ENCODE results near the gene RMND5B.
"Not testable (repeated sequence)": the region's sequence is repeated elsewhere in the genome, so short reads cannot be mapped to it uniquely, and the experiment has no call there.

The RMND5B gene

GRCh38 chr5:178165581-178165980 lies 34.8 kb downstream of the RMND5B start:
- DNase-seq (ENCODE audit: low read depth in 2 of 3, low spot score in 1 of 3), result no peak

- DNase-seq (ENCODE audit: low read depth in 2 of 3, low spot score in 1 of 3), result no peak
These were observed 39.6 kb downstream of the RMND5B start for GRCh38 chr5:178170455-178170854.

- DNase-seq (ENCODE audit: low read depth in 2 of 3, low spot score in 1 of 3), result no peak
These were observed 43.6 kb downstream of the RMND5B start for GRCh38 chr5:178174456-178174855.

GRCh38 chr5:178176791-178177190 lies 46.0 kb downstream of the RMND5B start:
- DNase-seq (ENCODE audit: low read depth in 2 of 3, low spot score in 1 of 3), result no peak

- DNase-seq (ENCODE audit: low read depth in 2 of 3, low spot score in 1 of 3), result no peak
These were observed 46.8 kb downstream of the RMND5B start for GRCh38 chr5:178177569-178177968.

GRCh38 chr5:178180141-178180863 lies 49.5 kb downstream of the RMND5B start:
- no peak for DNase-seq (ENCODE audit: low read depth in 2 of 3, low spot score in 1 of 3)

- no peak for DNase-seq (ENCODE audit: low read depth in 2 of 3, low spot score in 1 of 3)
These were observed 51.5 kb downstream of the RMND5B start for GRCh38 chr5:178182158-178182876.

GRCh38 chr5:178186427-178186826 lies 55.6 kb downstream of the RMND5B start:
- no peak for DNase-seq (ENCODE audit: low read depth in 2 of 3, low spot score in 1 of 3)

- DNase-seq (ENCODE audit: low read depth in 2 of 3, low spot score in 1 of 3), result no peak
These were observed 56.2 kb downstream of the RMND5B start, which contains the start of gene GMCL2 for GRCh38 chr5:178187014-178187413. TSS of gene GMCL2 (minus strand) at chr5:178187371. CDS start at chr5:178187299, 72 bp downstream.

- no peak for DNase-seq (ENCODE audit: low read depth in 2 of 3, low spot score in 1 of 3)
These were observed 58.6 kb downstream of the RMND5B start for GRCh38 chr5:178189433-178189832.

- no peak for DNase-seq (ENCODE audit: low read depth in 2 of 3, low spot score in 1 of 3)
These were observed 60.8 kb downstream of the RMND5B start for GRCh38 chr5:178191661-178192060.

GRCh38 chr5:178192244-178192643 lies 61.4 kb downstream of the RMND5B start:
- no peak for DNase-seq (ENCODE audit: low read depth in 2 of 3, low spot score in 1 of 3)

- DNase-seq (ENCODE audit: low read depth in 2 of 3, low spot score in 1 of 3), result no peak
These were observed 62.0 kb downstream of the RMND5B start for GRCh38 chr5:178192787-178193186.

- DNase-seq (ENCODE audit: low read depth in 2 of 3, low spot score in 1 of 3), result no peak
These were observed 62.5 kb downstream of the RMND5B start for GRCh38 chr5:178193251-178193809.

- DNase-seq (ENCODE audit: low read depth in 2 of 3, low spot score in 1 of 3), result no peak
These were observed 63.2 kb downstream of the RMND5B start for GRCh38 chr5:178194026-178194425.

GRCh38 chr5:178196281-178196812 lies 65.5 kb downstream of the RMND5B start:
- no peak for DNase-seq (ENCODE audit: low read depth in 2 of 3, low spot score in 1 of 3)

GRCh38 chr5:178196986-178197385 lies 66.2 kb downstream of the RMND5B start:
- DNase-seq (ENCODE audit: low read depth in 2 of 3, low spot score in 1 of 3), result no peak

GRCh38 chr5:178198151-178198550 lies 67.3 kb downstream of the RMND5B start:
- not testable (repeated sequence) for DNase-seq (ENCODE audit: low read depth in 2 of 3, low spot score in 1 of 3)

GRCh38 chr5:178198706-178199105 lies 67.9 kb downstream of the RMND5B start:
- DNase-seq (ENCODE audit: low read depth in 2 of 3, low spot score in 1 of 3), result no peak

GRCh38 chr5:178199581-178200434 lies 69.0 kb downstream of the RMND5B start:
- DNase-seq (ENCODE audit: low read depth in 2 of 3, low spot score in 1 of 3), result no peak
